HL-60 (cell line): Measurements from ENCODE around the gene SLC10A7.

Source experiments
- DNase-seq, 2 experiments: peaks; one replicate each; pipeline ENCODE4 v3.0.0-alpha.2; 2010 to 2020; ENCODE audit warnings: low read depth in 1 of 2, low spot score in 1 of 2
- H3K27ac ChIP-seq: fragments of 250-450 bp; sonication (Bioruptor Pico); replicated peaks from 2 replicates; pipeline ENCODE4 v1.5.1; 2020; ENCODE audit warnings: mild to moderate bottlenecking, moderate library complexity
- H3K27me3 ChIP-seq: fragments of 250-450 bp; sonication (Bioruptor Pico); 2 replicates; pipeline ENCODE4 v1.5.1; 2021; ENCODE audit warnings: mild to moderate bottlenecking, moderate library complexity; ENCODE audit not compliant: insufficient read depth, poor library complexity, severe bottlenecking
- H3K4me3 ChIP-seq: replicated peaks from 2 replicates; pipeline ENCODE4 v1.5.1; 2011; ENCODE audit warnings: mild to moderate bottlenecking, control low read depth, low read length; ENCODE audit not compliant: insufficient read depth
- CTCF ChIP-seq: IDR thresholded peaks from one replicate; pipeline ENCODE4 v1.5.1; 2011; ENCODE audit warnings: low read length, control low read depth, inconsistent platforms; ENCODE audit not compliant: insufficient read depth
- GABPA ChIP-seq: IDR thresholded peaks from 2 replicates; pipeline ENCODE4 v1.6.1; 2012; ENCODE audit warnings: low read depth
- POLR2AphosphoS5 ChIP-seq: IDR thresholded peaks from 2 replicates; pipeline ENCODE4 v1.6.1; 2012; ENCODE audit warnings: low read depth
- REST ChIP-seq: IDR thresholded peaks from 2 replicates; pipeline ENCODE4 v1.6.1; 2012; ENCODE audit warnings: low read depth; ENCODE audit not compliant: insufficient replicate concordance
- SPI1 ChIP-seq: IDR thresholded peaks from 2 replicates; pipeline ENCODE4 v1.6.1; 2012; ENCODE audit warnings: low read depth, mild to moderate bottlenecking, borderline replicate concordance

SLC10A7 gene

GRCh38 chr4:146237092-146237491 is 284.6 kb downstream of the SLC10A7 start:
- TF ChIP-seq SPI1 (no peak), CTCF (no peak), GABPA (no peak), POLR2AphosphoS5 (no peak), REST (no peak)
- Histone ChIP-seq H3K4me3 (no peak overlapping the region), H3K27ac (no peak overlapping the region), H3K27me3 (no peaks in the 10 kb centered on the region)
- DNase-seq: no peak

- no peak overlapping the region for H3K4me3 ChIP-seq
- no peak overlapping the region for H3K27ac ChIP-seq
- H3K27me3 ChIP-seq: no peaks in the 10 kb centered on the region
- TF ChIP-seq POLR2AphosphoS5 (no peak), CTCF (no peak), SPI1 (no peak), GABPA (no peak), REST (no peak)
- no peak for DNase-seq
Observed at GRCh38 chr4:146236216-146236615, 285.5 kb downstream of the SLC10A7 start.

GRCh38 chr4:146235654-146236177 is 286.0 kb downstream of the SLC10A7 start:
- TF ChIP-seq GABPA (no peak), POLR2AphosphoS5 (no peak), REST (no peak), SPI1 (no peak), CTCF (no peak)
- H3K27ac ChIP-seq: no peak overlapping the region
- no peaks in the 10 kb centered on the region for H3K27me3 ChIP-seq
- peak; percentile 40 to 59 for DNase-seq
- no peak overlapping the region for H3K4me3 ChIP-seq
